ENCODE results near the gene DBF4B.
"Not testable (repeated sequence)": the region's sequence is repeated elsewhere in the genome, so short reads cannot be mapped to it uniquely, and the experiment has no call there.

The DBF4B gene

DNA sequence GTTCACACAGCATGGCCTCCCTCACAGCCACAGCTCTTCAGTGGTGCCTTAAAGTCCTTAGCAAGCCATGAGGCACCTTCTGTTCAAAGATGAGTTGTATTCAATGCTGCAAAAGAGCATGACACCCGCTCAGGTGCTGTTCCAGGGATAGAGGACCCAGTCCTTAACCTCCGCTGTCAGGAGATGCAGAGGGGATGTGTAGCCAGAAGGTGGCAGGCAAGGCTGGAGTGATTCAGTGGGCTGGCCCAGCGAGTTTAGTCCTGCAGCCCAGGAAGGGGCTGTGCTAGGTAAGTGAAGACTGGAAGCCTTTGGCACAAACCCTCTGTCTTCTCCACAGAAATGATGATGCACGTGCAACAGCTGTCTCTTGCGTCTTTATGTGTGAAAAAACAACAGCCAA lies 25.3 kb downstream of the DBF4B start:
- no peak for DNase-seq

- DNase-seq, result no peak
Observed at GRCh38 chr17:44734272-44734671, 25.8 kb downstream of the DBF4B start.

GRCh38 chr17:44736551-44737240 lies 28.2 kb downstream of the DBF4B start:
- DNase-seq, result no peak

- DNase-seq, result no peak
Observed at GRCh38 chr17:44738214-44738906, 29.9 kb downstream of the DBF4B start.

DNA sequence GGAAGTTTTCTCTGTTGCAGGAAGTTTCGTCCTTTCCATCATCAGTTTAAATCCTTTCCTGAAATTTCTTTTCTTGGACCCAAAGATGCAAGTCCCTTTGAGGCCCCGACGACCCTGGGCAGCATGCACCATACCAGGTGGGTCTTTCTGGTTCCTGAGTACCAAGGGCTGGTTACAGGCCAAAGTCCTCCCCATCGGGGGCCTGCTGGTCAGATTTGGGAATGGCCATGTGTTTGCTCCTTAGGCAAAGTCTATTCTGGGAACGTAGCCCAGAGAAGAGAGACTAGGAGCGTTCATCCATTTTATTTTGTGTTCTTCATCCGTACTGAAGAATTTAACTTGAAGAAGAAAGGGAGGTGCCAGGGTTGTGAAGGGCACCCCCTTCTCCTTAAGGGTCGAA lies 32.9 kb downstream of the DBF4B start:
- no peak for DNase-seq

DNA sequence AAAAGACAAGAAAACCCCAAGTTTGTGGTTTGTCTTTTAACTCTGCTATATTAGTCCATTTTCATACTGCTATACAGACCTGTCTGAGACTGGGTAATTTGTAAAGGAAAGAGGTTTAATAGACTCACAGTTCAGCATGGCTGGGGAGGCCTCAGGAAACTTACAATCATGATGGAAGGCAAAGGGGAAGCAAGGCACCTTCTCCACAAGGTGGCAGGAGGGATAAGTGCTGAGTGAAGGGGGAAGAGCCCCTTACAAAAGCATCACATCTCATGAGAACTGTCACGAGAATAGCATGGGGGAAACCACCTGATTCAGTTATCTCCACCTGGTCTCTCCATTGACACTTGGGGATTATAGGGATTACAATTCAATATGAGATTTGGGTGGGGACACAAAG lies 36.8 kb downstream of the DBF4B start:
- DNase-seq, result no peak

DNA sequence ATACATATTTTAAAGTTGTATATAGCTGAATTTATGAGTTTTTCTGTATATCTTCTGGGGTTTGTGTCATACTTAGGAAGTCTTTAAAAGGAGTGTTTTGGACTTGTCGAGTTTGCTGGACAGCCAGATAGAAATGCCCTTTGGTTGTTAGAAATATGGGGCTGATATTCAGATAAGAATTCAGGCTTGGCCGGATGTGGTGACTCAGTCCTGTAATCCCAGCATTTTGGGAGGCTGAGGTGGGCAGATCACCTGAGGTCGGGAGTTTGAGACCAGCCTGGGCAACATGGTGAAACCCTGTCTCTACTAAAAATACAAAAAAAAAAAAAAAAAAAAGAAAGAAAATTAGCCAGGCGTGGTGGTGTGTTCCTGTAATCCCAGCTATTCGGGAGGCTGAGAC lies 37.3 kb downstream of the DBF4B start:
- not testable (repeated sequence) for DNase-seq

DNA sequence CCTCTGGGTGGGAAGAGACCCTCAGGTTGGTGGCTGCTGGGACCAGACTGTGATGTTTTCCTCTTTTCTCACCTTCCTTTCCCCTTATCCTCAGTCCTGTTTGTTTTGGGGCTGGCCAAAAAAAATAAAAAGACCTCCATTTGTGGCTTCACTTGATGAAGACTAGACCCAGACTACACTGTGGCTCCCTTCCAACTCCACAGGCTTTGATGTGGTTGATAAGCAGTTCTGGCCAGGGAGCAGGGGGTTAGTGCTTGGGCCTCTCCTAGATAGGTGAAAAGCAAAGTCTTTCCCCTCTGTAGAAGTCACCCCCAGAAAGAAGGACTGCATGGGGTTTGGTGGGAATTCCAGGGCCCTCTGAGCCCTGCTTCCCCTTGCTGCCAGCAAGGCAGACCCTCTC lies 39.1 kb downstream of the DBF4B start:
- DNase-seq, result no peak

GRCh38 chr17:44749076-44749979 lies 40.9 kb downstream of the DBF4B start:
- DNase-seq, result no peak

GRCh38 chr17:44749980-44750318 lies 41.5 kb downstream of the DBF4B start:
- DNase-seq, result no peak

DNA sequence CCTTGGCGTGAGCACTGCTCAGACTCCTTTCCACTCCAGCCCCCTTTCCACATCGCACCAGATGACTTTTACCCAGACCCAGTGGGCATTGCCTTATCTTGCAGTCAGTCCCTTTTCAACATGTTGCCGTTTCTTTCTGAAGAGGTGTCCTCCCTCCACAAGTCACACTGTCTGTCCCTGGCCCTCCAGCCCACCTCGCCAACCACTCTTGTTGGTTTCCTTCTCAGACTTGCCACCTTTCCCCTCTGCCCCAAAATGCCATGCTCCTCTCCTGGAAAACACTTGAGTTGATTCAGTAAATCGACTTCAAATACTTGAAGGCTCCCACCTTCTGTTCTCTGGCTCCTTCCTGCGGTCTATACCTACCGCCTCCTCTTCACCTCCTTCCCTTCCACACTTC lies 42.9 kb downstream of the DBF4B start:
- DNase-seq, result no peak

DNA sequence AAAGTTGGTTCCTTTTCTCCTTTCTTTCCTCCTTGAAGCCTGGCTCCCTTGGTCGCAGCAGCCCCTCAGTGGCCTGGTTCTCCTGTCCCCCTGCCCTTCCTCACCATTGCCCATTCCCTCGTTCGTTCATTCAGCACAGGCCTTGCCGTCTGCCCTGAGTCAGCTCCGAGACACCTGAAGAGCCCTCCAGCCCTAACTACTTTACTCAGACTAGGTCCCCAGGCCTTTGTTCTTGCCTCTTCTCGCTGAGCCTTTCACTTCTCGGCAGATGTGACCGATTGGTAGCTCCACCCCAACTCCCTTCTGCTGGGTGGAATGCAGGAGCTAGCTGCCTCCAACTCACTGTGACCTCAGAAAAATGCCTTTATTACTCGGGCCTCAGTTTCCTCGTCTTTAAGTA lies 43.3 kb downstream of the DBF4B start:
- no peak for DNase-seq

DNA sequence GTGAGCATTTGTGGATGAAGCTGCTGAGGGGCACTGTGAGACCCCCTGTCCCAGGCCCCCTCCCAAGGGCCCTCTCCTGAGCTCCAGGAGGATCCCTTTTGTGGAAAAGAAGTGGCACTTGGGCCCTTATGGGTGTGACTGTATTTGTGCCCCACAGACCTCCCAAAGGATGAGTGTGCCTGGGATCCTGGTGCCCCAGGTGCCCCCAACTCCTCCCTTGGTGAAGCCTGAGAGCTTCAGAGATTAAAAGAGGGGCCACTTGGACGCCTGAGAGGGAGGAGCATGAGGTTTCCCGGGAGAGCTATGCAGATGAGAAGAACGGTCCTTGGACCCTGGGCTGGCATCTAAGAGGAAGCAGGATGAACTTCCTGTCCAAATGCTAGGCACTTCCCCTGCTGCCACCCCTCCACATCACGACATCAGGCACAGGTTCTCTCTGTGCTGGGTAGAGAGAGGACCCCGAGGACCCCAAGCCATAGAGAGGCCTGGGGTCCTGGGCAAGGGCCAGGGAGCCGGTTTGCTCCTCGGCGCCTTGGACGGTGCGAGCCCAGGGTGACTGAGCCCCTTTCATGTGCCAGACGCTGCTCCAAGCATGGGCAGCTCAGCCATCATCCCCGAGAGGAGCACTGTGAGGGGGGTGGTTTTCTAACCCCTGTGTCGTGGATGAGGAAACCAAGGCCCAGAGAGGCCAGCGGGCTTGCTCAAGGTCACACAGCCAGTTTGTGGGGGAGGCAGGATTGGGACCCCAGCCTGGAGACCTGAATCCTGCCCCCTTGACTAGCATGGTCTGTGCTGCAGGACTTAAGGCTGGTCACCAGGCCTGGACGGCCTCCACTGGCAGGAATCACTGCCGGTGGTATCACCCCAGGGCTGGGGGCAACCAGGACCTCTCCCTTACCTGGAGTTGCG lies 44.7 kb downstream of the DBF4B start:
- DNase-seq, result no peak

DNA sequence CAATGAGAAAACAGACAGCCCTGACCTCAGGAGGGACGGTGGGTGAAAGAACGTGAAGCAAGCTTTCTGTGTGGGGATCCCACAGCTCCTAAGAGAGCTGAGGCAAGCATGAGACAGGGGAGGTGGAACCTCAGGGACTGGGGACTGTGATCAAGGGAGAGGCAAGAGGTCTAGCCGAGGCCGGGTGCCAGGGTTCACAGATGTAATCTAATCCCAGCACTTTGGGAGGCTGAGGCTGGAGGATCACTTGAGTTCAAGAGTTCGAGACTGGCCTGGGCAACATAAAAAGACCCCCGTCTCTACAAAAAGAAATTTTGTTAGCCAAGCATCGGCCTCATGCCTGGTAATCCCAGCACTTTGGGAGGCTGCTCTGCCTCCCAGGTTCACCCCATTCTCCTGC lies 45.8 kb downstream of the DBF4B start:
- no peak for DNase-seq

GRCh38 chr17:44755180-44755579 lies 46.7 kb downstream of the DBF4B start:
- not testable (repeated sequence) for DNase-seq

DNA sequence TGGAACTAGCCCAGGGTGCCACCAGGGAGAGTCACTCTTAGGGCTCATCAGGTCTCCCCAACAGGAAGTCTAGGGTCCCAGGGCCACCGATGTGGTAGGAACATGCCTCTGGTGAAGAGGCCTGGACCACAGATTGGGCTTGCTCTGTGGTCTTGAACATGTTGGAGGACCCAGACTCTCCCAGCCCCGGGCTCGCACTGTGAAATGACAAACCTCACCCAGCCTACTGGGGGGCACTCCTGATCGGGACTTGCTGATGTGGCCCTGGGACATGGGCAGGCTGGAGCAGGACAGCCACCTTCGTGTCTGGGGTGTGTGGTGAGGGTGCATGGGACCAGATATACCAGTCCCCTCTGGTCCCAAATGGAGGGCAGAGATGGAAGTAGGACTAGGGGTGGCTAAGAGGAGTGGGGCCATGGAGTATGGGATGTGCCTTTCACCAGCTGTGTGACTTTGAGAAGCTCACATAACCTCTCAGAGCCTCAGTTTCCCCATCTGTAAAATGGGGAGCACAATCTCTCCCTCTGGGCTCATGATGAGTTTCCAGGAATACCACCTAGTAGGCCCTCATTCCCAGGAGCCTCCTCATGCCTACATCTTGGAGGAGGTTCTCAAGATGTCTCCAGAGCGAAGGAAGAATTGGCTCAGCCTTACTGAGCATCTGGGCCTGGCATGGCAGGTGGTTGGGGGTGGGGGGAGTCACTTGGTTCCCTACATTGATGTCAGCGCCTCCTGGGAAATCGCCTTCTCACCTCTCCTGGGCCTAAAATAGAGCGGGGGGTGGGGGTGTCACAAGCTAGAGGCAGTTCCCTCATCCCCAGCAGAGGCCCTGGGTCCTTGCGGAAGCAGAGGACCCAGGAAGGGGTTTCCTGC lies 48.8 kb downstream of the DBF4B start:
- no peak for DNase-seq

DNA sequence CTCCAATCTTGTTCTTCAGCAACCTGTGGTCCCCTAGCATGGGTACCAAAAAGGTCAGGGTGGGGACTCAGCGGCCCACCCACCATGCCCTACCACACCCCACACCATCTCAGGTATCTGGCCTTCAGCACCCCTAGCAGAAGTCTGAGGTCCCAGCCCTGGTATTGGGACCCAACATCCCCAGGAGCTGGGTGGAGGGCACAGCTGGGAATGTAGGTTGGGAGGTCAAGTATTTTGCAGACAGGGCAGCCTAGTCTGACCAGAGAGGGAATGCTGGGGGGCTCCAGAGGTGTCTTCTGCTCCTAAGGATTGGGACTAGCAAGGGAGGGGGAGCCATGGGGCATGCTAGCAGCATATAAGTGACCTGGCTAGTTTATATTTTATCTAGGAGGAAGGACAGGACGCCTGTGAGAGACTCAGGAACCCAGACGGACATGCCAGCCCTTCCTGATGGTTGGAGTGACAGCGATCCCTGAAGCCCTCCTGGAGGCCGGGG lies 49.5 kb downstream of the DBF4B start:
- DNase-seq, result no peak

- DNase-seq, result no peak
Observed at GRCh38 chr17:44758414-44759085, 50.1 kb downstream of the DBF4B start, which contains the start of gene ADAM11. TSS of gene ADAM11 (plus strand) at chr17:44758988. CDS start at chr17:44759200, 212 bp downstream.

DNA sequence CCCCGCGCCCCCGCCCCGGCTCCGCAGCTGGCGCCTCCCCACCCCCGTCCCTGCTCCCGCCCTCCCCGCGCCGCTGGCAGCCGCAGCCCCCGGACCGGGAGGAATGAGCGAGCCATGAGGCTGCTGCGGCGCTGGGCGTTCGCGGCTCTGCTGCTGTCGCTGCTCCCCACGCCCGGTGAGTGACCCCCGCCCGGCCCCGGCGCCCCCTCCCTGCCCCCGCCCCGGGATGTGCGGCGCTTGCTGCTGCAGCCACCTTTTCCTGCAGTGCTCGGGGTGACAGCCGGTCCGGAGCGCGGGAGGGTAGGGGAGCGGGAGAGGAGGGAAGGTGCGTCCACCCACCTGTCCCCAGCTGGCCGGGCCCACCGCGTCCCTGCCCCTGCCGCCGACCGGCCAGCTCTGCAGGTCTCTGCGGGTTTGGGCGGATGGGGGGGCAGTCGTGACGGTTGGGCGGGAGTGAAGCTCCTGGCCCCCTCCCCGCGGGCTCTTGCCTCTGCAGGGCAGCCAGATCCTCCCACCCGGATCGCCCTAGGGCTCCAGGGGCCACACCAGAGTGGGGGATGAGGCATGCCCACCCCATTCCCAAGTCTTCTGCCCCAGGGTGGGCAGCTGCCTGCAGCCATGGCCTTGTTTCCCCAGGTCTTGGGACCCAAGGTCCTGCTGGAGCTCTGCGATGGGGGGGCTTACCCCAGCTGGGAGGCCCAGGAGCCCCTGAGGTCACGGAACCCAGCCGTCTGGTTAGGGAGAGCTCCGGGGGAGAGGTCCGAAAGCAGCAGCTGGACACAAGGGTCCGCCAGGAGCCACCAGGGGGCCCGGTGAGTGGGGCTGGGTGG lies 50.8 kb downstream of the DBF4B start:
- no peak for DNase-seq

DNA sequence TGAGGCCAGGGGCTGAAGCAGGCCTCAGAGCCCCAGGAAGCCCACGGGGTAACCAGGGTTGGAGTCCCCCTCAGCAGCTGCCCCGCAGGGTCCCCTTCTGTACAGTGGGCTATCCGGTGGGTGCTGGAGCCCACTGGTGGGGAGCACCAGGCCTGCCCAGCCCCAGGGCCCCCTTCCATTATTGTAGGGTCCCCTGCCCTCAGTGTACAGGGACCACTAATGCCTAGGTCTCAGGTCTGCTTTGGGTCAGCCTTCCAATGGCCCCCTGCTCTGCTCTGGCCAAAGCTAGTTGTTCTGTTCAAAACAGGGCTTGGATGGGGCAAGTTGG lies 51.4 kb downstream of the DBF4B start:
- DNase-seq, result no peak
